Tibial nerve (tissue), 4 donors: ENCODE measurements around the gene GPRIN2.
"Not testable (repeated sequence)": the region's sequence is repeated elsewhere in the genome, so short reads cannot be mapped to it uniquely, and the experiment has no call there.

Source experiments
- EP300 ChIP-seq, 2 donors: sonication (generic); formaldehyde crosslinking; IDR thresholded peaks; one replicate each; pipeline ENCODE4 v1.6.1; 2017; ENCODE audit warnings: antibody characterized with exemption in 2 of 2, mild to moderate bottlenecking in 1 of 2
- POLR2A ChIP-seq, 2 donors: fragments of 450-650 bp; IDR thresholded peaks; one replicate each; pipeline ENCODE4 v1.6.1; 2017; ENCODE audit warnings: antibody characterized with exemption in 2 of 2, mild to moderate bottlenecking in 2 of 2, moderate library complexity in 2 of 2
- TF ChIP-seq, protein P1 (sequence below), 5 experiments: fragments of 200-600 bp in 3 of 5; fragments of 450-650 bp in 2 of 5; sonication (generic) in 3 of 5; IDR thresholded peaks; one replicate each; pipeline ENCODE4 v1.5.1; 2016 to 2019; ENCODE audit warnings: antibody characterized with exemption in 5 of 5, mild to moderate bottlenecking in 3 of 5, moderate library complexity in 2 of 5

DNA sequence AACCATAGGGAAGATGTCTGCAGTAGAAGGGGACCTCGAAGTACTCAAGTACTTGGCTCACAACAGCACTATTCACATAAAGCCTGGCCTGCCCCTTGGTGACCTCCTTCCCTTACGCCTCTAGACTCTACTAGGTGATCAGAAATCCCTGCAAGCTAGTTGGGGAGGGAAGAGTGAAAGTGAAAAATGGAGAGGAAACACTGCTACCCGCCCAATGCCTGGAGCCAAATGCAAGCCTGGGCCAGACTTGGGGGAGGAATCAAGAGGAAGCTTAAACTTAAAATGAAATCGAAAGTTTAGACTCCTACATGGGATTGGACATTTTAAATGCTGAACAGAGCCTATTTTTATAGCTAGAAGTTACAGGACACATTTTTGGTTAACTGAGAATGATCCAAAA is 40.1 kb upstream of the GPRIN2 start:
- TF ChIP-seq, protein P1, sequence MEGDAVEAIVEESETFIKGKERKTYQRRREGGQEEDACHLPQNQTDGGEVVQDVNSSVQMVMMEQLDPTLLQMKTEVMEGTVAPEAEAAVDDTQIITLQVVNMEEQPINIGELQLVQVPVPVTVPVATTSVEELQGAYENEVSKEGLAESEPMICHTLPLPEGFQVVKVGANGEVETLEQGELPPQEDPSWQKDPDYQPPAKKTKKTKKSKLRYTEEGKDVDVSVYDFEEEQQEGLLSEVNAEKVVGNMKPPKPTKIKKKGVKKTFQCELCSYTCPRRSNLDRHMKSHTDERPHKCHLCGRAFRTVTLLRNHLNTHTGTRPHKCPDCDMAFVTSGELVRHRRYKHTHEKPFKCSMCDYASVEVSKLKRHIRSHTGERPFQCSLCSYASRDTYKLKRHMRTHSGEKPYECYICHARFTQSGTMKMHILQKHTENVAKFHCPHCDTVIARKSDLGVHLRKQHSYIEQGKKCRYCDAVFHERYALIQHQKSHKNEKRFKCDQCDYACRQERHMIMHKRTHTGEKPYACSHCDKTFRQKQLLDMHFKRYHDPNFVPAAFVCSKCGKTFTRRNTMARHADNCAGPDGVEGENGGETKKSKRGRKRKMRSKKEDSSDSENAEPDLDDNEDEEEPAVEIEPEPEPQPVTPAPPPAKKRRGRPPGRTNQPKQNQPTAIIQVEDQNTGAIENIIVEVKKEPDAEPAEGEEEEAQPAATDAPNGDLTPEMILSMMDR (IDR thresholded peaks at IDR 0.05), result not testable (repeated sequence)
- not testable (repeated sequence) for TF ChIP-seq POLR2A, EP300 (IDR thresholded peaks at IDR 0.05)
